ENCODE results near the gene PPP1R37. TPM values are rescaled to one million over a fixed set of nuclear protein-coding genes. Genes with fewer than 3 reads are reported as not detected.
A peak's percentile ranks its signal among the peaks of the same experiment; 100 is the strongest.
"Not testable (repeated sequence)": the region's sequence is repeated elsewhere in the genome, so short reads cannot be mapped to it uniquely, and the experiment has no call there.

The PPP1R37 gene
- polyA plus RNA-seq, 4 donors = 23.8 to 35.3 (median 26.0) TPM

GRCh38 chr19:45112111-45112827 lies 19.3 kb downstream of the PPP1R37 start:
- no peak for DNase-seq (ENCODE audit: low read depth in 4 of 4, low spot score in 3 of 4)

- DNase-seq (ENCODE audit: low read depth in 4 of 4, low spot score in 3 of 4) = no peak
These were observed 20.6 kb downstream of the PPP1R37 start for GRCh38 chr19:45113628-45114027.

GRCh38 chr19:45114116-45114515 lies 21.1 kb downstream of the PPP1R37 start:
- no peak for DNase-seq (ENCODE audit: low read depth in 4 of 4, low spot score in 3 of 4)

- DNase-seq (ENCODE audit: low read depth in 4 of 4, low spot score in 3 of 4) = no peak
These were observed 23.0 kb downstream of the PPP1R37 start for GRCh38 chr19:45115809-45116615.

GRCh38 chr19:45117167-45117594 lies 24.2 kb downstream of the PPP1R37 start:
- no peak for DNase-seq (ENCODE audit: low read depth in 4 of 4, low spot score in 3 of 4)

GRCh38 chr19:45117671-45118070 lies 24.7 kb downstream of the PPP1R37 start:
- DNase-seq (ENCODE audit: low read depth in 4 of 4, low spot score in 3 of 4) = no peak

GRCh38 chr19:45118106-45118505 lies 25.1 kb downstream of the PPP1R37 start:
- no peak for DNase-seq (ENCODE audit: low read depth in 4 of 4, low spot score in 3 of 4)

- not testable (repeated sequence) for DNase-seq (ENCODE audit: low read depth in 4 of 4, low spot score in 3 of 4)
These were observed 25.8 kb downstream of the PPP1R37 start for GRCh38 chr19:45118591-45119355.

- DNase-seq (ENCODE audit: low read depth in 4 of 4, low spot score in 3 of 4) = no peak
These were observed 26.6 kb downstream of the PPP1R37 start for GRCh38 chr19:45119582-45119981.

GRCh38 chr19:45121827-45122345 lies 28.9 kb downstream of the PPP1R37 start:
- DNase-seq (ENCODE audit: low read depth in 4 of 4, low spot score in 3 of 4) = no peak

- DNase-seq (ENCODE audit: low read depth in 4 of 4, low spot score in 3 of 4) = no peak
These were observed 29.9 kb downstream of the PPP1R37 start for GRCh38 chr19:45122832-45123231.

GRCh38 chr19:45123440-45123850 lies 30.5 kb downstream of the PPP1R37 start:
- no peak for DNase-seq (ENCODE audit: low read depth in 4 of 4, low spot score in 3 of 4)

- DNase-seq (ENCODE audit: low read depth in 4 of 4, low spot score in 3 of 4) = no peak
These were observed 31.0 kb downstream of the PPP1R37 start for GRCh38 chr19:45124021-45124420.

- DNase-seq (ENCODE audit: low read depth in 4 of 4, low spot score in 3 of 4) = no peak
These were observed 32.4 kb downstream of the PPP1R37 start for GRCh38 chr19:45125360-45125759.

- peak in 1 of 4 donors; percentile 34 for DNase-seq (ENCODE audit: low read depth in 4 of 4, low spot score in 3 of 4)
These were observed 33.1 kb downstream of the PPP1R37 start for GRCh38 chr19:45125975-45126493.

- DNase-seq (ENCODE audit: low read depth in 4 of 4, low spot score in 3 of 4) = no peak
These were observed 33.7 kb downstream of the PPP1R37 start for GRCh38 chr19:45126654-45127053.

GRCh38 chr19:45128146-45128545 lies 35.2 kb downstream of the PPP1R37 start:
- DNase-seq (ENCODE audit: low read depth in 4 of 4, low spot score in 3 of 4) = no peak

- DNase-seq (ENCODE audit: low read depth in 4 of 4, low spot score in 3 of 4) = no peak
These were observed 35.8 kb downstream of the PPP1R37 start for GRCh38 chr19:45128806-45129205.

GRCh38 chr19:45130236-45130635 lies 37.3 kb downstream of the PPP1R37 start:
- DNase-seq (ENCODE audit: low read depth in 4 of 4, low spot score in 3 of 4) = no peak

- no peak for DNase-seq (ENCODE audit: low read depth in 4 of 4, low spot score in 3 of 4)
These were observed 38.1 kb downstream of the PPP1R37 start for GRCh38 chr19:45130888-45131615.
